ENCODE results near the gene UBE2O.
"Not testable (repeated sequence)": the region's sequence is repeated elsewhere in the genome, so short reads cannot be mapped to it uniquely, and the experiment has no call there.

UBE2O gene

GRCh38 chr17:76378548-76379274, 74.2 kb downstream of the UBE2O start:
- no peak for DNase-seq

GRCh38 chr17:76376318-76377133, 76.4 kb downstream of the UBE2O start:
- DNase-seq, result no peak

- no peak for DNase-seq
Measured at GRCh38 chr17:76371656-76372628, 81.0 kb downstream of the UBE2O start.

- DNase-seq, result peak in 13 of 51 donors; percentile 12 to 56 (median 19)
Measured at GRCh38 chr17:76370261-76370993, 82.5 kb downstream of the UBE2O start.

- no peak for DNase-seq
Measured at GRCh38 chr17:76369804-76370203, 83.1 kb downstream of the UBE2O start.

- DNase-seq, result no peak
Measured at GRCh38 chr17:76369379-76369778, 83.6 kb downstream of the UBE2O start.

GRCh38 chr17:76368545-76368944, 84.4 kb downstream of the UBE2O start:
- DNase-seq, result no peak

GRCh38 chr17:76367642-76368041, 85.3 kb downstream of the UBE2O start:
- DNase-seq, result no peak

GRCh38 chr17:76366247-76366646, 86.7 kb downstream of the UBE2O start:
- DNase-seq, result no peak

- no peak for DNase-seq
Measured at GRCh38 chr17:76365256-76365903, 87.6 kb downstream of the UBE2O start.

- no peak for DNase-seq
Measured at GRCh38 chr17:76363107-76363842, 89.7 kb downstream of the UBE2O start.

GRCh38 chr17:76360461-76360860, 92.5 kb downstream of the UBE2O start:
- no peak for DNase-seq

GRCh38 chr17:76359776-76360175, 93.2 kb downstream of the UBE2O start:
- DNase-seq, result not testable (repeated sequence)

GRCh38 chr17:76359375-76359774, 93.6 kb downstream of the UBE2O start:
- no peak for DNase-seq

- no peak for DNase-seq
Measured at GRCh38 chr17:76357597-76358158, 95.3 kb downstream of the UBE2O start.

GRCh38 chr17:76356803-76357456, 96.0 kb downstream of the UBE2O start:
- no peak for DNase-seq

GRCh38 chr17:76354747-76355310, 98.1 kb downstream of the UBE2O start:
- peak in 1 of 51 donors; percentile 9 for DNase-seq

- peak in 2 of 51 donors; percentile 53 to 62 for DNase-seq
Measured at GRCh38 chr17:76354317-76354729, 98.6 kb downstream of the UBE2O start.
